Transverse colon (tissue), 4 donors: Measurements from ENCODE around the gene VWA3B. TPM values are rescaled to one million over a fixed set of nuclear protein-coding genes. Genes with fewer than 3 reads are reported as not detected.

Experiments
- DNase-seq: peaks from one replicate; pipeline ENCODE4 v3.0.0-alpha.2; 2019
- H3K27ac ChIP-seq, 4 donors: fragments of 200-600 bp; sonication (generic); 2 replicates each; pipeline ENCODE4 v1.5.1; 2016 to 2018; ENCODE audit warnings: inconsistent platforms in 4 of 4
- H3K27me3 ChIP-seq: fragments of 200-600 bp; sonication (generic); 2 replicates; pipeline ENCODE4 v1.5.1; 2017; ENCODE audit warnings: inconsistent platforms
- H3K36me3 ChIP-seq, 4 donors: fragments of 200-600 bp; sonication (generic); 2 replicates each; pipeline ENCODE4 v1.5.1; 2017 to 2019; ENCODE audit warnings: inconsistent platforms in 4 of 4
- H3K4me1 ChIP-seq, 4 donors: fragments of 200-600 bp; sonication (generic); 2 replicates each; pipeline ENCODE4 v1.5.1; 2017 to 2020; ENCODE audit warnings: inconsistent platforms in 4 of 4
- H3K4me3 ChIP-seq, 4 donors: fragments of 200-600 bp; sonication (generic); 1 replicate in 1 of 4; 2 replicates in 3 of 4; pipeline versions ENCODE4 v1.5.1 to v1.6.1; 2017 to 2019; ENCODE audit warnings: inconsistent platforms in 4 of 4
- H3K9me3 ChIP-seq, 2 donors: fragments of 200-600 bp; sonication (generic); 2 replicates each; pipeline ENCODE4 v1.5.1; 2017 to 2019; ENCODE audit warnings: inconsistent platforms in 2 of 2
- EP300 ChIP-seq: sonication (generic); formaldehyde crosslinking; IDR thresholded peaks from one replicate; pipeline ENCODE4 v1.6.1; 2017; ENCODE audit warnings: antibody characterized with exemption, low read depth
- POLR2A ChIP-seq: fragments of 450-650 bp; IDR thresholded peaks from one replicate; pipeline ENCODE4 v1.6.1; 2016; ENCODE audit warnings: antibody characterized with exemption, mild to moderate bottlenecking, moderate library complexity
- POLR2AphosphoS5 ChIP-seq, 3 donors: sonication (generic); formaldehyde crosslinking; IDR thresholded peaks; one replicate each; pipeline ENCODE4 v1.6.1; 2016; ENCODE audit warnings: antibody characterized with exemption in 3 of 3
- WGBS, 2 donors: methylation state at CpG; one replicate each; pipeline ENCODE4 v1.1.5; 2018; ENCODE audit warnings: low coverage in 1 of 2; 5-methylcytosine and 5-hydroxymethylcytosine counted together
- in situ Hi-C, 4 donors: fragments of 200-750 bp; cut with MboI; loops; one replicate each; pipeline versions ENCODE4 v1.15.0 to v1.15.1; 2017; ENCODE audit warnings: low sequenced_read_pairs in 3 of 4, low pct_ligation_motif_present in 1 of 4, low pct_unique_long_range_greater_than_20kb in 1 of 4
- intact Hi-C: fragments of 100-400 bp; cut with DNase I; formaldehyde crosslinking; loops from one replicate; pipeline ENCODE4 v1.15.1; 2023; ENCODE audit warnings: low total_unique reads
- total RNA-seq, 4 donors: library from RNA; depleted of rRNA; stranded (reverse); fragments of >200 nt; gene quantifications; one replicate each; pipeline ENCODE4 v1.1.0, GENCODE V29; 2016
- TF ChIP-seq, protein P1 (sequence below), 5 experiments: fragments of 200-600 bp in 3 of 5; fragments of 450-650 bp in 2 of 5; sonication (generic) in 3 of 5; IDR thresholded peaks; 1 replicate in 2 of 5; 2 replicates in 3 of 5; pipeline ENCODE4 v1.5.1; 2016 to 2017; ENCODE audit warnings: antibody characterized with exemption in 5 of 5, inconsistent platforms in 3 of 5, mild to moderate bottlenecking in 2 of 5, moderate library complexity in 1 of 5

VWA3B gene
- total RNA-seq, 4 donors from 2014 or later = 0.41 to 0.48 TPM; not detected in 2

DNA sequence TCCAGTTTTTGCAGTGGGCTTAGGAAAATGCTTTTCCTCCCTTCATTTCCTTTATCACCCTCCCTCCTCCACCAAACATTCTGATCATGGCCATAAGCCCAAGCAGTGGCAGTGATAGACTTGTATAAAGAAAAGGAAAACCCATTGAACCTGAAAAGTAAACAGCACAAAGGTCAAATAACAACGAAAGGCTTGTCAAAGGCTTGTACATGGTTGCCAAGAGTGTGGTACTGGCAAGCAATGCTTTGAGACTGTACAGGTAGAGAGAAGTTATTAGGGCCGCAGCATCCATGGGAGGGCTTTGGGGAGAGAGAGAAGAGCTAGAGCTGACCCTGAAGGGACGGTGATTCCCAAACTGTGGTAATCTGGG is 2.1 kb upstream of the VWA3B start:
- TF ChIP-seq POLR2A (no peak), EP300 (no peak), POLR2AphosphoS5 (IDR thresholded peaks at IDR 0.05) (peak in 2 of 3 donors; percentile 65 to 81)
- TF ChIP-seq, protein P1, sequence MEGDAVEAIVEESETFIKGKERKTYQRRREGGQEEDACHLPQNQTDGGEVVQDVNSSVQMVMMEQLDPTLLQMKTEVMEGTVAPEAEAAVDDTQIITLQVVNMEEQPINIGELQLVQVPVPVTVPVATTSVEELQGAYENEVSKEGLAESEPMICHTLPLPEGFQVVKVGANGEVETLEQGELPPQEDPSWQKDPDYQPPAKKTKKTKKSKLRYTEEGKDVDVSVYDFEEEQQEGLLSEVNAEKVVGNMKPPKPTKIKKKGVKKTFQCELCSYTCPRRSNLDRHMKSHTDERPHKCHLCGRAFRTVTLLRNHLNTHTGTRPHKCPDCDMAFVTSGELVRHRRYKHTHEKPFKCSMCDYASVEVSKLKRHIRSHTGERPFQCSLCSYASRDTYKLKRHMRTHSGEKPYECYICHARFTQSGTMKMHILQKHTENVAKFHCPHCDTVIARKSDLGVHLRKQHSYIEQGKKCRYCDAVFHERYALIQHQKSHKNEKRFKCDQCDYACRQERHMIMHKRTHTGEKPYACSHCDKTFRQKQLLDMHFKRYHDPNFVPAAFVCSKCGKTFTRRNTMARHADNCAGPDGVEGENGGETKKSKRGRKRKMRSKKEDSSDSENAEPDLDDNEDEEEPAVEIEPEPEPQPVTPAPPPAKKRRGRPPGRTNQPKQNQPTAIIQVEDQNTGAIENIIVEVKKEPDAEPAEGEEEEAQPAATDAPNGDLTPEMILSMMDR (IDR thresholded peaks at IDR 0.05) = no peak
- peak overlapping the region; percentile 73 to 80 (median 76) for H3K27ac ChIP-seq
- H3K4me3 ChIP-seq = no peak overlapping the region
- H3K4me1 ChIP-seq = peaks cover 0 to 37% (median 23%) of the 10 kb centered on the region in 4 donors
- intact Hi-C loops = no loop called here
- in situ Hi-C loops = no loop called here
- 54% methylated on average over 3 of the region's 3 CpGs; no CpG with 5 or more reads in 1 of the 2 donors for WGBS, 2 donors
- H3K9me3 ChIP-seq = no peaks in the 10 kb centered on the region
- DNase-seq = peak; percentile 25
- no peaks in the 10 kb centered on the region for H3K36me3 ChIP-seq
- peaks cover 4% of the 10 kb centered on the region for H3K27me3 ChIP-seq

DNA sequence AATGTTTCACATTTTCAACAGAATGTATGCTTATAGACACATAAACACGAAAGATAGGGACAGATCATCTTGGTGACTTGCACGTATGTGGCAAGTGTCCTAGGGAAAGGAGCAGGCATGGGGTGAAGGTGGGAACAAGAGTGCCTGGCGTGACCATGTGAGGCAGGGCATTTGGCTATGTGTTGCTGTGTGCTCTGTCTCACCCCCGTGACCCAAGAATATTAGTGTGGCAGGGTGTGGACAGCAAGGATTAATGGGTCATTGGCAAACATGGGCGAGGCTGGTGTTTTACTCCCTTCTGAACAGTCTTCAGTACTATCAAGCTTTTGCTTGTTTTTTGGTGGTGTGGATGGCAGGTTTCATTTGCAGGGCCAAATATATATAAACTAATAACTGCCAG is 1.3 kb upstream of the VWA3B start:
- Histone ChIP-seq H3K36me3 (no peaks in the 10 kb centered on the region), H3K27me3 (peaks cover 4% of the 10 kb centered on the region), H3K4me1 (peaks cover 0 to 37% (median 23%) of the 10 kb centered on the region in 4 donors), H3K27ac (peak overlapping the region; percentile 73 to 80 (median 76)), H3K9me3 (no peaks in the 10 kb centered on the region), H3K4me3 (no peak overlapping the region)
- WGBS, 2 donors = 53% methylated on average over 5 of the region's 5 CpGs; no CpG with 5 or more reads in 1 of the 2 donors
- intact Hi-C loops = no loop called here
- DNase-seq = peak; percentile 61
- TF ChIP-seq, protein P1 (IDR thresholded peaks at IDR 0.05) = no peak
- TF ChIP-seq EP300 (peak; percentile 6), POLR2AphosphoS5 (IDR thresholded peaks at IDR 0.05) (peak in 1 of 3 donors; percentile 38), POLR2A (peak; percentile 39)
- in situ Hi-C loops = no loop called here

- 36% methylated on average over 13 of the region's 13 CpGs; no CpG with 5 or more reads in 1 of the 2 donors for WGBS, 2 donors
- no peak for DNase-seq
- in situ Hi-C loops = no loop called here
- H3K27ac ChIP-seq = peak overlapping the region; percentile 73 to 80 (median 76)
- TF ChIP-seq POLR2A (no peak), EP300 (no peak), POLR2AphosphoS5 (IDR thresholded peaks at IDR 0.05) (no peak)
- TF ChIP-seq, protein P1 (IDR thresholded peaks at IDR 0.05) = no peak
- no peaks in the 10 kb centered on the region for H3K9me3 ChIP-seq
- H3K27me3 ChIP-seq = peaks cover 4% of the 10 kb centered on the region
- intact Hi-C loops = no loop called here
- H3K36me3 ChIP-seq = no peaks in the 10 kb centered on the region
- peak overlapping the region; percentile 29 to 51 (median 40) for H3K4me3 ChIP-seq
- H3K4me1 ChIP-seq = peaks cover 0 to 37% (median 23%) of the 10 kb centered on the region in 4 donors
These were observed 567 bp downstream of the VWA3B start for GRCh38 chr2:98087447-98088020.

DNA sequence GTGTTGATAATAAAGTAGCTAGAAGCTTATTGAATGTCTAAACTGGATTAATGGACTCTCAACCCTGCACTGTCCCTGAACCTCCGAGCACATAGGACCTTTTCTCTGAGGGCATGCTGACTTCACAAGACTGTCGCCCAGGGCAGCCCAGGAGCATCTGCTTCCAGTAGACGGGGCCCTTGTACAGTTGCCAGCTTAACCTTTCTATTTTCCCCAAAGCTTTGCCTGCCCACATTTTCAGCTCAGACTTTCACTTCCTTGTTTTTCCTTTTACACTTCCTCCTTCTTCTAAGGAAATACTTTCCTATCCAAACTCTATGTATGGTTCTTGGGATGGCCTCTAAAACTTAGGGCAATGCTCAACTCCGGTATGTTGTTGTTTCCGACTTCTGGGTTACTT is 1.3 kb downstream of the VWA3B start:
- in situ Hi-C loops = no loop called here
- no peak overlapping the region for H3K4me3 ChIP-seq
- H3K4me1 ChIP-seq = peaks cover 0 to 37% (median 23%) of the 10 kb centered on the region in 4 donors
- peak; percentile 41 for DNase-seq
- peaks cover 4% of the 10 kb centered on the region for H3K27me3 ChIP-seq
- WGBS, 2 donors = 74 to 76% methylated on average over 4 to 5 of the region's 5 CpGs
- H3K36me3 ChIP-seq = no peaks in the 10 kb centered on the region
- H3K9me3 ChIP-seq = no peaks in the 10 kb centered on the region
- intact Hi-C loops = no loop called here
- peak overlapping the region in 3 of 4 donors; percentile 73 to 80 (median 79) for H3K27ac ChIP-seq
- TF ChIP-seq EP300 (no peak), POLR2A (no peak), POLR2AphosphoS5 (IDR thresholded peaks at IDR 0.05) (no peak)
- TF ChIP-seq, protein P1 (IDR thresholded peaks at IDR 0.05) = no peak
